ENCODE measurements around the gene NYAP2.

The NYAP2 gene

DNA sequence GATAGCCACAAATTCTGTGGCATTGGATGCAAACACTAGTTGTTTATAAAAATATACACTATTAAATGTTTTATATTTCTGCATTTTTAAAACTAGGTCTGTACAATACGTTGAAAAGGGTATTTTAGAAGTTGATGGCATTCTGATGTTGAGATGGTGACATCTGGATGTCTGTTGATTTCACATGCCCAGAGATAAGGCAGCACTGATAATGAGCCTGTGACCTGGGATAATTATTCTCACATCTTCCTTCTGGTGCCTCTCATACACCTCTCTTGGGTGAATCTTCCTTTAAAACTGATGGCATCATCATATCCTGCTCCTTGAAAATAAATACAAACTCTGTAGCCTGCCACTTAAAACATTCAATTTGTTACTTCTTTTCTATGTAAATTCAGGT lies 208.6 kb downstream of the NYAP2 start:
- DNase-seq (ENCODE audit: low read depth, low spot score): no peak
- TF ChIP-seq YY1 (IDR thresholded peaks at IDR 0.05; ENCODE audit: insufficient read depth, insufficient read length) (no peak), SUZ12 (IDR thresholded peaks at IDR 0.05; ENCODE audit: extremely low read depth, insufficient read depth, insufficient read length) (no peak), ZNF274 (IDR thresholded peaks at IDR 0.05; ENCODE audit: low read depth, low read length) (no peak)
- Histone ChIP-seq H3K36me3 (ENCODE audit: insufficient read depth, insufficient read length, low read length) (no peaks in the 10 kb centered on the region), H3K27me3 (ENCODE audit: insufficient read depth, insufficient read length) (no peaks in the 10 kb centered on the region), H3K9ac (ENCODE audit: insufficient read length, low read depth) (no peak overlapping the region), H3K4me1 (ENCODE audit: insufficient read depth, insufficient read length) (no peaks in the 10 kb centered on the region), H3K9me3 (ENCODE audit: insufficient read depth, low read length) (no peaks in the 10 kb centered on the region), H3K4me3 (ENCODE audit: insufficient read length, low read depth) (no peak overlapping the region)

- no peak for DNase-seq (ENCODE audit: low read depth, low spot score)
- H3K27me3 ChIP-seq (ENCODE audit: insufficient read depth, insufficient read length): no peaks in the 10 kb centered on the region
- H3K9ac ChIP-seq (ENCODE audit: insufficient read length, low read depth): no peak overlapping the region
- H3K36me3 ChIP-seq (ENCODE audit: insufficient read depth, insufficient read length, low read length): no peaks in the 10 kb centered on the region
- no peak for TF ChIP-seq YY1 (IDR thresholded peaks at IDR 0.05; ENCODE audit: insufficient read depth, insufficient read length)
- TF ChIP-seq SUZ12 (IDR thresholded peaks at IDR 0.05; ENCODE audit: extremely low read depth, insufficient read depth, insufficient read length): no peak
- TF ChIP-seq ZNF274 (IDR thresholded peaks at IDR 0.05; ENCODE audit: low read depth, low read length): no peak
- no peaks in the 10 kb centered on the region for H3K4me1 ChIP-seq (ENCODE audit: insufficient read depth, insufficient read length)
- H3K9me3 ChIP-seq (ENCODE audit: insufficient read depth, low read length): no peaks in the 10 kb centered on the region
- no peak overlapping the region for H3K4me3 ChIP-seq (ENCODE audit: insufficient read length, low read depth)
These were observed 213.1 kb downstream of the NYAP2 start for GRCh38 chr2:225612636-225613035.

DNA sequence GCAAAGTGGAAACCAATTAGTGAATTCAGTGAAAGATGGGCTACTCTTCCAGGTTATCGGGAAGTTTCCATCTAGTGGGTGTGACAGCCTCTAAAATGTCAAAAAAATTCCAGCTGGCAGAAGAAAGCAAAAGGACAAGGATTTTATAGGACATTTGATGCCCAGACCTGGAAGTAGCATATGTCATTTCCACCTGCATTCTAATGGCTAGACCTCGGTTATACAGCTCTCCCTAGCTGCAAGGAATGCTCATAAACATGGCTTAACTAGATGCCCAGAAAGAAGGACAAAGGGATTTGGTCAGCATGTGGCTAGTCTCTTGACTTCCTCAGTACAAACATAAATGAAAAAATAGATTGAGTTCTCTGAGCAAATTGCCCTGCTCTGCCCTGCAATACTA lies 215.4 kb downstream of the NYAP2 start:
- H3K4me1 ChIP-seq (ENCODE audit: insufficient read depth, insufficient read length): no peaks in the 10 kb centered on the region
- H3K36me3 ChIP-seq (ENCODE audit: insufficient read depth, insufficient read length, low read length): no peaks in the 10 kb centered on the region
- no peak overlapping the region for H3K4me3 ChIP-seq (ENCODE audit: insufficient read length, low read depth)
- TF ChIP-seq YY1 (IDR thresholded peaks at IDR 0.05; ENCODE audit: insufficient read depth, insufficient read length) (no peak), SUZ12 (IDR thresholded peaks at IDR 0.05; ENCODE audit: extremely low read depth, insufficient read depth, insufficient read length) (no peak), ZNF274 (IDR thresholded peaks at IDR 0.05; ENCODE audit: low read depth, low read length) (no peak)
- no peaks in the 10 kb centered on the region for H3K9me3 ChIP-seq (ENCODE audit: insufficient read depth, low read length)
- no peak overlapping the region for H3K9ac ChIP-seq (ENCODE audit: insufficient read length, low read depth)
- H3K27me3 ChIP-seq (ENCODE audit: insufficient read depth, insufficient read length): no peaks in the 10 kb centered on the region
- no peak for DNase-seq (ENCODE audit: low read depth, low spot score)

- Histone ChIP-seq H3K4me3 (ENCODE audit: insufficient read length, low read depth) (no peak overlapping the region), H3K27me3 (ENCODE audit: insufficient read depth, insufficient read length) (no peaks in the 10 kb centered on the region), H3K9me3 (ENCODE audit: insufficient read depth, low read length) (no peaks in the 10 kb centered on the region), H3K9ac (ENCODE audit: insufficient read length, low read depth) (no peak overlapping the region), H3K4me1 (ENCODE audit: insufficient read depth, insufficient read length) (no peaks in the 10 kb centered on the region), H3K36me3 (ENCODE audit: insufficient read depth, insufficient read length, low read length) (no peaks in the 10 kb centered on the region)
- no peak for DNase-seq (ENCODE audit: low read depth, low spot score)
- TF ChIP-seq ZNF274 (IDR thresholded peaks at IDR 0.05; ENCODE audit: low read depth, low read length) (no peak), YY1 (IDR thresholded peaks at IDR 0.05; ENCODE audit: insufficient read depth, insufficient read length) (no peak), SUZ12 (IDR thresholded peaks at IDR 0.05; ENCODE audit: extremely low read depth, insufficient read depth, insufficient read length) (no peak)
These were observed 216.0 kb downstream of the NYAP2 start for GRCh38 chr2:225615514-225615913.

- no peaks in the 10 kb centered on the region for H3K36me3 ChIP-seq (ENCODE audit: insufficient read depth, insufficient read length, low read length)
- DNase-seq (ENCODE audit: low read depth, low spot score): no peak
These were observed 216.9 kb downstream of the NYAP2 start for GRCh38 chr2:225616372-225616771.

GRCh38 chr2:225616848-225617247 lies 217.3 kb downstream of the NYAP2 start:
- H3K36me3 ChIP-seq (ENCODE audit: insufficient read depth, insufficient read length, low read length): no peaks in the 10 kb centered on the region
- H3K9ac ChIP-seq (ENCODE audit: insufficient read length, low read depth): no peak overlapping the region
- H3K9me3 ChIP-seq (ENCODE audit: insufficient read depth, low read length): no peaks in the 10 kb centered on the region
- no peaks in the 10 kb centered on the region for H3K27me3 ChIP-seq (ENCODE audit: insufficient read depth, insufficient read length)
- TF ChIP-seq YY1 (IDR thresholded peaks at IDR 0.05; ENCODE audit: insufficient read depth, insufficient read length) (no peak), ZNF274 (IDR thresholded peaks at IDR 0.05; ENCODE audit: low read depth, low read length) (no peak), SUZ12 (IDR thresholded peaks at IDR 0.05; ENCODE audit: extremely low read depth, insufficient read depth, insufficient read length) (no peak)
- DNase-seq (ENCODE audit: low read depth, low spot score): no peak
- H3K4me3 ChIP-seq (ENCODE audit: insufficient read length, low read depth): no peak overlapping the region
- no peaks in the 10 kb centered on the region for H3K4me1 ChIP-seq (ENCODE audit: insufficient read depth, insufficient read length)

More at GRCh38 chr2:225616372-225616771, 216.9 kb downstream of the NYAP2 start:
- Histone ChIP-seq H3K4me1 (ENCODE audit: insufficient read depth, insufficient read length) (no peaks in the 10 kb centered on the region), H3K4me3 (ENCODE audit: insufficient read length, low read depth) (no peak overlapping the region), H3K27me3 (ENCODE audit: insufficient read depth, insufficient read length) (no peaks in the 10 kb centered on the region), H3K9me3 (ENCODE audit: insufficient read depth, low read length) (no peaks in the 10 kb centered on the region), H3K9ac (ENCODE audit: insufficient read length, low read depth) (no peak overlapping the region)
- no peak for TF ChIP-seq YY1 (IDR thresholded peaks at IDR 0.05; ENCODE audit: insufficient read depth, insufficient read length)
- TF ChIP-seq SUZ12 (IDR thresholded peaks at IDR 0.05; ENCODE audit: extremely low read depth, insufficient read depth, insufficient read length): no peak
- no peak for TF ChIP-seq ZNF274 (IDR thresholded peaks at IDR 0.05; ENCODE audit: low read depth, low read length)

- Histone ChIP-seq H3K9ac (ENCODE audit: insufficient read length, low read depth) (no peak overlapping the region), H3K9me3 (ENCODE audit: insufficient read depth, low read length) (no peaks in the 10 kb centered on the region), H3K4me3 (ENCODE audit: insufficient read length, low read depth) (no peak overlapping the region), H3K4me1 (ENCODE audit: insufficient read depth, insufficient read length) (no peaks in the 10 kb centered on the region), H3K36me3 (ENCODE audit: insufficient read depth, insufficient read length, low read length) (no peaks in the 10 kb centered on the region), H3K27me3 (ENCODE audit: insufficient read depth, insufficient read length) (no peaks in the 10 kb centered on the region)
- no peak for DNase-seq (ENCODE audit: low read depth, low spot score)
- TF ChIP-seq YY1 (IDR thresholded peaks at IDR 0.05; ENCODE audit: insufficient read depth, insufficient read length): no peak
- TF ChIP-seq ZNF274 (IDR thresholded peaks at IDR 0.05; ENCODE audit: low read depth, low read length): no peak
- TF ChIP-seq SUZ12 (IDR thresholded peaks at IDR 0.05; ENCODE audit: extremely low read depth, insufficient read depth, insufficient read length): no peak
These were observed 220.7 kb downstream of the NYAP2 start for GRCh38 chr2:225620227-225620626.

All from NT2/D1 (cell line).